ENCODE measurements around the gene TEX22.

The TEX22 gene

DNA sequence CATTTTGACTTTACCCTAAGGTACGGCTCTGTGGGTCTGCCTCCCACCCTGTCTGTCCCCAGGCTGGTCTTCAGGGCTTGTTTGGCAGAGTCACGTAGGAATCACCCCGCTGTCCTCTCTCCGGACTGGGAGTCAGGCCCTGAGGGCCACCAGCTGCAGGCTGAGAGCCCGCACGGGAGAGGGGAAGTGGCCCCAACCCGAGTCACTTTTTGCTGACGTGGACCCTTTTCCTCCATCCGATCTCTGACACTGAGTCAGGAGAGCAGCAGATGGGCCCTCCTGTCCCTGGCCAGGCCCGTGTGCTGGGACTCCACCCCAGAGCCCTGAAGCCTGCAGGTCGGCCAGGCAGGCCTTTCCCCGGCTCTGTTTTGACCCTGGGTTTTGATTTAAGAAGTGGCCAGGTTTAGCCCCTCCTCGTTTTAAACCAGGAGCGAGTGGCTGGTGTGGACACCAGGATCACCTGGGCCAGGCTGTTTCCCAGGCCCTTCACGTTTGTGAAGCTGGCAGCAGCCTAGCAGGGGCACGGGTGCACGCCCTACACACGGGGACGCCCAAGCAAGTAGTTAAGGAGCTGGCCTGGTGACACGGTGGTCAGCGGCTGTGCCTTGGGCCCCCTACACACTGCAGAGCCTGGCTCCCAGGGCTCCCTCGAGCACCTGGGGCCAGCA, 12.5 kb upstream of the TEX22 start:
- Histone ChIP-seq H3K27me3 (ENCODE audit: control insufficient read depth, insufficient read depth, low read length) (no peaks in the 10 kb centered on the region), H3K4me3 (ENCODE audit: low read depth, low read length) (no peak overlapping the region), H3K36me3 (ENCODE audit: control insufficient read depth, insufficient read depth, low read length) (peaks cover 28% of the 10 kb centered on the region), H3K9ac (ENCODE audit: low read depth, low read length) (no peak overlapping the region), H3K9me3 (ENCODE audit: control insufficient read depth, insufficient read depth, low read length) (no peaks in the 10 kb centered on the region), H3K27ac (ENCODE audit: low read depth, low read length) (no peak overlapping the region), H3K4me1 (ENCODE audit: control insufficient read depth, insufficient read depth, low read length) (no peaks in the 10 kb centered on the region)

DNA sequence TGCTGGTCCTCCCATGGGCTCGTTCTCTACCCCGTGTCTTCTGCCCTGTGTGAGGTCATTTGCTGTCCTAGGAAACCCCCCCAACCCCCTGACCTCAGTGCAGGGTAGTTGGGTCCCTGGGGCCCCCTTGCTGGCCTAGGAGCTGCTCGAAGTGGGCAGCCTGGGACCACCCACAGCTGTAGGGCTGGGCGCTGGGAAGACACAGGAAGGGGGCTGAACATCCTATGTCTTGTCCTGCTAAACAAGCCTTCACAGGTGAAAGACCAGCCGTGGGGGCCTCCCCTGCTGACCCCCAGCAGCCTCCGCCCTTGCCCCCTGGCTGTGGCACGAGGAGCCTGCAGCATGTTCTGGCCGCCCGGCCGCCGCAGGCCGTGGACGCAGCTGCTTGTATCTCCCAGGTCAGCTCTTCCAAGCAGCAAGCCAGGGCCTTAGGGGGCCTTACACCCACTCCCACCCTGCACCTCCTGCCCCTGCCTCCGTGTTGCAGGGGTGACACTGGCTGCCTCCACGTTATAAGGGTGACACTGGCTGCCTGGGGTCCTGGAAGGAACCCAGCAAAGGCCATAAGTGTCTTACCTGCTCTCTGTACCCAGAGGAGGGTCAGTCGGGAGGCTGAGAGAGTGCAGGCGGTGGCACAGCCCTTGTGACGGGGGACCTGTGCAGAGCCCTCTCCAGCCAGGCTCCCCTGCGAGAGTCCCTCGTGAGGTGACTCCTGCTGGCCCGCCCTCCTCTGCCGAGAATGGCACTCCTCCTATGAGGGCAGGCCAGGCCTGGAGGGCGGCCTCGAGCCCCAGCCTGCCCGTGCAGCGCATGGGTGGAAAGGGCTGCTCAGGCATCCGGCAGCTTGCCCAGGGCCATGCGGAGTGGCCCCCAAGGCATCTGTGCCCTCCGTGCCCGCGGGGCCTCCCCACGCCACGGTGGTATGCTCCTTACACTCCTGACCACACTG, 11.5 kb upstream of the TEX22 start:
- Histone ChIP-seq H3K4me1 (ENCODE audit: control insufficient read depth, insufficient read depth, low read length) (no peaks in the 10 kb centered on the region), H3K4me3 (ENCODE audit: low read depth, low read length) (no peak overlapping the region), H3K9me3 (ENCODE audit: control insufficient read depth, insufficient read depth, low read length) (no peaks in the 10 kb centered on the region), H3K27ac (ENCODE audit: low read depth, low read length) (no peak overlapping the region), H3K27me3 (ENCODE audit: control insufficient read depth, insufficient read depth, low read length) (no peaks in the 10 kb centered on the region), H3K36me3 (ENCODE audit: control insufficient read depth, insufficient read depth, low read length) (peaks cover 28% of the 10 kb centered on the region), H3K9ac (ENCODE audit: low read depth, low read length) (no peak overlapping the region)

DNA sequence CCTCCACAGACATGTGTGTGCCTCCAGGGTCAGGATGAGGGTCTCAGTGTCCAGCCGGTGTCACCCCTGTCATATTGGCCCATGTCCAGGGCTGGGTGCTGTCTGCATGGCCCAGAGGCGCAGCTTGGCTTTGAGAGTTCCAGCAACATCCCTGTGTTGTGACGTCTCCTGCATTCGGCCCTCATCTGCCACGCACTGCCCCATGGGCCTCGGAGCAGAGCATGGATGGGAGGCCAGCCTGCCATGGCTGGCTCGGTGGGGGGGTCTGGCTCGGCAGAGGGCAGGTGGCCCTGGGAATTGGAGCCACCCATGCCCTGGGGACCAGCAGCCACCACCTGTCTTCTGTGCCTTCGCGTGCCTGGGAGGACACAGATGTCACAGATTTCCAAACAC, 10.8 kb upstream of the TEX22 start:
- Histone ChIP-seq H3K9ac (ENCODE audit: low read depth, low read length) (no peak overlapping the region), H3K36me3 (ENCODE audit: control insufficient read depth, insufficient read depth, low read length) (peaks cover 29% of the 10 kb centered on the region), H3K9me3 (ENCODE audit: control insufficient read depth, insufficient read depth, low read length) (no peaks in the 10 kb centered on the region), H3K27me3 (ENCODE audit: control insufficient read depth, insufficient read depth, low read length) (no peaks in the 10 kb centered on the region), H3K27ac (ENCODE audit: low read depth, low read length) (no peak overlapping the region), H3K4me3 (ENCODE audit: low read depth, low read length) (no peak overlapping the region), H3K4me1 (ENCODE audit: control insufficient read depth, insufficient read depth, low read length) (no peaks in the 10 kb centered on the region)

DNA sequence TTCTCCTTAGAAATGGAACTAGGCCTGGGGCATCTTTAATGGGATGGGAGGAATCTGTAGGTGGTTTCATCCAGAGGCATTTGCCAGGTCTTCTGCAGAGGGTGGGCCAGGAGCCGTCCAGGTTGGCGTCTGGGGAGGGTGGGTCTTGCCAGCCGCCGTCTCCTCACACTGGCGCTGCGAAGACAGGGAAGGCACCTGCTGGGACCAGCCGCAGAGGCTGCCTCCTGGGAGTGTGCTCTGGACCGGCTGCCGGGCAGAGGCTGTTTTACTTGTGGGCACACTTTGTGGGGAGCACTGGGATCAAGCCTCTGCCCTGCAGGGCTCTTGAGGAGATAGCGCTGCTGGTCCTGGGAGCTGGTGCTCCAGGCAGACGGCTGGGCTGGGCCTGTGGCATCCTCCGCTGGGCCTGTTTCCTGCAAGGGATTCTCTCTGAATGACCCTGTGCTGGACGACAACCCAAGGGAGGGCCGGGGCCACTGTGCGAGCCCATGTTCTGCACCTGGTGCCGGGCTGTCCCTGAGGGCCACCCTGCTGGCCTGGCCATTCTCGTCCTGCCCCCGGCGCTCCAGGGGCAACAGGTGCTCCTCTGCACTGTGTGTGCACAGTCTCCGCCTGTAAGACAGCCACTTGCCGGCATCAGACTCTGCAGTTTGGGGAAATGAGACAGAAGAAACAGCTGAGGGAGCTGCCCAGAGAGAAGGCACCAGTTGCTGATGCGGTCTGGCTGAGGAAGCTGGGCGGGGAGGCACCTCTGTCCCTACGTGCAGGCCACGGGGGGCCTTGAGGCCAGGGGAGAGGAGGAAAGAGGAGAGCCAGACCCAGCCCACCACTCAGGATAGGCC, 10.0 kb upstream of the TEX22 start:
- Histone ChIP-seq H3K4me1 (ENCODE audit: control insufficient read depth, insufficient read depth, low read length) (no peaks in the 10 kb centered on the region), H3K4me3 (ENCODE audit: low read depth, low read length) (no peak overlapping the region), H3K9me3 (ENCODE audit: control insufficient read depth, insufficient read depth, low read length) (no peaks in the 10 kb centered on the region), H3K27me3 (ENCODE audit: control insufficient read depth, insufficient read depth, low read length) (no peaks in the 10 kb centered on the region), H3K27ac (ENCODE audit: low read depth, low read length) (no peak overlapping the region), H3K36me3 (ENCODE audit: control insufficient read depth, insufficient read depth, low read length) (peaks cover 22% of the 10 kb centered on the region), H3K9ac (ENCODE audit: low read depth, low read length) (no peak overlapping the region)

DNA sequence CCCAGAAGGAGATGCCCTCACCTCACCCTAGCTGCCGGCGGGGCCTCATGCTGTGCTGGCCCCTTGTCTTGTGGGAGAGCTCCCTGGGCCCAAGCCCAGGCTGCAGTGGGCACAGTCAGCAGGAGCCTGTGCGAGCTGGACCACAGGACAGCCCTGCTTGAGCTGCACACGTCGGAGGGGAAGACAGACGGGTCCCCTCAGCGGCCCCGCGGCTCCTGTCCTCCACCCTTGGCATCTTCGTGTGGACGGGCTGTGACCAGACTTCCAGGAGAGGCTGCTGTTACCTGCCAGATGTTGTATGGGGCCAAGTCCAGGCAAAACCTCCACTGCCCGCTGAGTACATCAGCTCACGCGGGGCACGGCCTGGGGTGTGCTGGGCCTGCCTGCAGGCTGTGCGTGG, 9.4 kb upstream of the TEX22 start:
- Histone ChIP-seq H3K4me1 (ENCODE audit: control insufficient read depth, insufficient read depth, low read length) (no peaks in the 10 kb centered on the region), H3K27me3 (ENCODE audit: control insufficient read depth, insufficient read depth, low read length) (no peaks in the 10 kb centered on the region), H3K36me3 (ENCODE audit: control insufficient read depth, insufficient read depth, low read length) (peaks cover 16% of the 10 kb centered on the region), H3K27ac (ENCODE audit: low read depth, low read length) (no peak overlapping the region), H3K9me3 (ENCODE audit: control insufficient read depth, insufficient read depth, low read length) (no peaks in the 10 kb centered on the region), H3K4me3 (ENCODE audit: low read depth, low read length) (no peak overlapping the region), H3K9ac (ENCODE audit: low read depth, low read length) (no peak overlapping the region)

DNA sequence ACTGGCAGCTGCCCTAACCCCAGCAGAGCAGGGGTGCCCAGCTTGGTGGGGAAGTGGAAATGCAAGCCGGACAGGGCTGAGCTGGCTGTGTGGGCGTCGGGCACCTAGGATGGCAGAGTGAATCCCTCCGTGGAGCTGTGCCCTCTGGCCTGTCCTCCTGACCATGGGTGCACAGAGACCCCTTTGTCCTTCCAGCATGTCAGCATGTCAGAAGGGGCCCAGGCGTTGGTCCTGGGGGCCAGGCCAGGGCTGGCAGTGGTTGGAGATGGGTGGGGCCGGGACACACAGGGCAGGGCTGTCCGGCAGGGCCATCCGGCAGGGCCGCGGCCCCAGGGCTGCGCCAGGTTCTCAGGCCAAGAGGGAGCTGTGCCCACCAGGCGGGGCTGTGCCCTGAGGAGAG, 8.8 kb upstream of the TEX22 start:
- H3K27ac ChIP-seq (ENCODE audit: low read depth, low read length) = no peak overlapping the region
- H3K27me3 ChIP-seq (ENCODE audit: control insufficient read depth, insufficient read depth, low read length) = no peaks in the 10 kb centered on the region
- H3K4me1 ChIP-seq (ENCODE audit: control insufficient read depth, insufficient read depth, low read length) = no peaks in the 10 kb centered on the region
- H3K9me3 ChIP-seq (ENCODE audit: control insufficient read depth, insufficient read depth, low read length) = no peaks in the 10 kb centered on the region
- no peak overlapping the region for H3K4me3 ChIP-seq (ENCODE audit: low read depth, low read length)
- H3K9ac ChIP-seq (ENCODE audit: low read depth, low read length) = no peak overlapping the region
- H3K36me3 ChIP-seq (ENCODE audit: control insufficient read depth, insufficient read depth, low read length) = peaks cover 13% of the 10 kb centered on the region

DNA sequence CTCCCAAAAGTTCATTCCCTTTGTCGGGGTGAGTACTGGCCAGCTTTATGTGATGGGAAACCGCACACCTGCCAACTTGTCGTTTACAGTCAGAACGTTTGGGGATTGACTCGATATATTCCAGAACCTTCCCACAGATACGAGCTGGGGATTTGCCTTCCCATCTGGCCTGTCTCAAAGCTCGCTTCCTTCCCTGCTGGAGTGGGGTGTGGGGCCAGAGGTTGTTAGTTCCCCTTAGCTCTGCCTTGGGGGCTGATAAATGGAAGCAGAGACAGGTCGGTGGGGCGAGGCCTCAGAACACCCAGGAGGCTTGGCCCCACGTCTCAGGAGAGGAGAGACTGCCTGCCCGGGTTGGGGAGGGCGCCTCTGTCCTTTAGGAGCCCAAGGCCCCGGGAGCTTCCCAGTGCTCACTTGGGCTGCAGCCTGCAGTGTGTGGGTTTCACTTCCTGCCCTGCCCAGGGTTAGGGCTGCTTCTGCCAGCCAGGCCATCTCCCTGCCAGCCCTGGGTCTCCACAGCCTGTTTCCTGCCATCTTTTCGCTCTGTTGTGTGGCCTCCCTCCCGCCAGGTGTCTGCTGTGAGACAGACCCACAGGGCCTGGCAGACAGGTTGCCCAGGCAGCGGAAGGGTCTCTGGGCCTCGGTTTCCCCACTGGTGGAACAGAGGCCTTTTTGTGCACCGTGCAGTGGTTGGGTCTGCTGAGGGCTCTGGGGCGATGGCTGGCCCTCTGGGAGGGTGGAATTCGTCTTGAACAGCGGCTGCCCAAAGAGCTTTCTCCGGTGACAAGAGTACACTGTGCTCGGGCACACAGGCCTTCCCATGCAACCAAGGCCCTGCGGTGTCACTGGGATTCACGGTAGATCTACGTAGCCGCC, 8.1 kb upstream of the TEX22 start:
- H3K4me1 ChIP-seq (ENCODE audit: control insufficient read depth, insufficient read depth, low read length) = no peaks in the 10 kb centered on the region
- no peak overlapping the region for H3K4me3 ChIP-seq (ENCODE audit: low read depth, low read length)
- H3K27ac ChIP-seq (ENCODE audit: low read depth, low read length) = no peak overlapping the region
- H3K36me3 ChIP-seq (ENCODE audit: control insufficient read depth, insufficient read depth, low read length) = peaks cover 6% of the 10 kb centered on the region
- no peak overlapping the region for H3K9ac ChIP-seq (ENCODE audit: low read depth, low read length)
- H3K27me3 ChIP-seq (ENCODE audit: control insufficient read depth, insufficient read depth, low read length) = no peaks in the 10 kb centered on the region
- no peaks in the 10 kb centered on the region for H3K9me3 ChIP-seq (ENCODE audit: control insufficient read depth, insufficient read depth, low read length)

DNA sequence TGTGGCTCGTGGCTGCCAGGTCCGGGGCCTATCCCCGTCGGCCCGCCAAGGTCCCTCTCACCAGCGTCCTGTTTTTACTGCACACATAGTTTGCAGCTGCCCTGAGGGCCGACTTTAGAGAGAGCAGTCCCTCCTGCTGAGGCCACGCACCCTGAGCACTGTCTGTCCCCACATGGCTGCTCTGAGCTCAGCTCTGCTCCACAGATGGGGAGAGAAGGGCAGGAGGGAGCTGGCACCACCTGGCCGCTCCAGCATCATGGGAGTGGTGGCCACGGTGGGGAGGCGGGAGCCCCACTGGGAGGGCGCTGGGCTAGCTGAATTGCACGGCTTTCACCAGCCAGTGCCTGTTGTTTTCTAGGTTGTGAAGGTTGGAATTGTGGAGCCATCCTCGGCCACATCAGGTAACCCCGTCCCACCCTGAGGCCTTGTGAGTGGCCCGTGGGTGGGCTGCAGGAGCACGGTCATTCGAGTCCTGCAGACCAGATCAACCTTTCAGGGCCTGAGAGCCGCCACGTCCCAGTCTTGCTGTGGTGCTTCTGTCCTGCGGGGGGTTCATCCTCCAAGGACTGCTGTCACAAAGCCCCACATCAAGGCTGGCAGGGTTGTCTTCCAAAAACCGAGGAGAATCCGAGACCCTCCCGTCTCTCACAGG, 7.4 kb upstream of the TEX22 start:
- peaks cover 6% of the 10 kb centered on the region for H3K36me3 ChIP-seq (ENCODE audit: control insufficient read depth, insufficient read depth, low read length)
- H3K27me3 ChIP-seq (ENCODE audit: control insufficient read depth, insufficient read depth, low read length) = no peaks in the 10 kb centered on the region
- no peaks in the 10 kb centered on the region for H3K4me1 ChIP-seq (ENCODE audit: control insufficient read depth, insufficient read depth, low read length)
- H3K4me3 ChIP-seq (ENCODE audit: low read depth, low read length) = no peak overlapping the region
- no peaks in the 10 kb centered on the region for H3K9me3 ChIP-seq (ENCODE audit: control insufficient read depth, insufficient read depth, low read length)
- H3K9ac ChIP-seq (ENCODE audit: low read depth, low read length) = no peak overlapping the region
- H3K27ac ChIP-seq (ENCODE audit: low read depth, low read length) = no peak overlapping the region

DNA sequence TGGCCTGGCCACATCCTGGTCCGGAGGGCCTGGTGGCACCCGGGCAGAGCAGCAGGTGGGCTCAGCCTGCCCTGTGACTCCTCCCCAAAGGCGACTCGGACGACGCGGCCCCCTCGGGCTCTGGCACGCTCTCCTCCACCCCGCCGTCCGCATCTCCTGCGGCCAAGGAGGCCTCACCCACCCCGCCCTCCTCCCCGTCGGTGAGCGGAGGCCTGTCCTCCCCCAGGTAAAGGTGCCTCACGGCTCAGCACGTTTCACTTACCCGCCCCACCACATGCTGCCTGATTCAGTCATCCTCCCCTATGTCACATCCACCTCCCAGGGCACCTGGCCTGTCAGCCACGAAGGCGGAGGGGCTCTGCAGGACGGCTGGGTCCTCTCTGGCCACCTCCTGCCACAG, 6.8 kb upstream of the TEX22 start:
- H3K36me3 ChIP-seq (ENCODE audit: control insufficient read depth, insufficient read depth, low read length) = peaks cover 5% of the 10 kb centered on the region
- no peak overlapping the region for H3K9ac ChIP-seq (ENCODE audit: low read depth, low read length)
- no peaks in the 10 kb centered on the region for H3K9me3 ChIP-seq (ENCODE audit: control insufficient read depth, insufficient read depth, low read length)
- H3K4me3 ChIP-seq (ENCODE audit: low read depth, low read length) = no peak overlapping the region
- no peaks in the 10 kb centered on the region for H3K27me3 ChIP-seq (ENCODE audit: control insufficient read depth, insufficient read depth, low read length)
- H3K4me1 ChIP-seq (ENCODE audit: control insufficient read depth, insufficient read depth, low read length) = no peaks in the 10 kb centered on the region
- H3K27ac ChIP-seq (ENCODE audit: low read depth, low read length) = no peak overlapping the region

All from HUES48 (cell line).